Measurements from ENCODE around the gene OPA3. TPM values are rescaled to one million over a fixed set of nuclear protein-coding genes. Genes with fewer than 3 reads are reported as not detected.

OPA3 gene
- total RNA-seq, 1 donor from 2014 or later = 13.0 TPM

GRCh38 chr19:45506246-45506988 is 78.2 kb downstream of the OPA3 start:
- H3K27ac ChIP-seq = peak overlapping the region; percentile 82
- intact Hi-C loops (cut with DNase I) = no loop called here
- DNase-seq (peak; percentile 99), ATAC-seq (peak; percentile 88)
- no peaks in the 10 kb centered on the region for H3K9me3 ChIP-seq
- H3K4me3 ChIP-seq = peak overlapping the region; percentile 99
- no peaks in the 10 kb centered on the region for H3K36me3 ChIP-seq
- TF ChIP-seq CTCF (IDR thresholded peaks at IDR 0.05) = peak; percentile 46
- H3K27me3 ChIP-seq = no peaks in the 10 kb centered on the region
- H3K4me1 ChIP-seq = peaks cover 18% of the 10 kb centered on the region

GRCh38 chr19:45505996-45506245 is 78.7 kb downstream of the OPA3 start:
- H3K4me3 ChIP-seq = peak overlapping the region; percentile 99
- no peak for TF ChIP-seq CTCF (IDR thresholded peaks at IDR 0.05)

GRCh38 chr19:45505151-45505995 is 79.2 kb downstream of the OPA3 start:
- Histone ChIP-seq H3K27ac (peak overlapping the region; percentile 82), H3K4me1 (peaks cover 9% of the 10 kb centered on the region), H3K36me3 (no peaks in the 10 kb centered on the region), H3K9me3 (no peaks in the 10 kb centered on the region), H3K27me3 (no peaks in the 10 kb centered on the region), H3K4me3 (no peak overlapping the region)
- intact Hi-C loops (cut with DNase I) = no loop called here
- no peak for TF ChIP-seq CTCF (IDR thresholded peaks at IDR 0.05)
- DNase-seq (no peak), ATAC-seq (no peak)

More at GRCh38 chr19:45505996-45506245, 78.7 kb downstream of the OPA3 start:
- H3K36me3 ChIP-seq = no peaks in the 10 kb centered on the region
- no peaks in the 10 kb centered on the region for H3K27me3 ChIP-seq
- intact Hi-C loops (cut with DNase I) = no loop called here
- DNase-seq (no peak), ATAC-seq (no peak)
- peaks cover 13% of the 10 kb centered on the region for H3K4me1 ChIP-seq
- H3K27ac ChIP-seq = peak overlapping the region; percentile 82
- no peaks in the 10 kb centered on the region for H3K9me3 ChIP-seq

GRCh38 chr19:45503909-45504308 is 80.7 kb downstream of the OPA3 start:
- DNase-seq (no peak), ATAC-seq (no peak)
- H3K4me1 ChIP-seq = peaks cover 6% of the 10 kb centered on the region
- intact Hi-C loops (cut with DNase I) = no loop called here
- H3K4me3 ChIP-seq = no peak overlapping the region
- H3K27me3 ChIP-seq = peaks cover 5% of the 10 kb centered on the region
- H3K27ac ChIP-seq = no peak overlapping the region
- H3K36me3 ChIP-seq = no peaks in the 10 kb centered on the region
- TF ChIP-seq CTCF (IDR thresholded peaks at IDR 0.05) = no peak
- no peaks in the 10 kb centered on the region for H3K9me3 ChIP-seq

GRCh38 chr19:45502111-45502510 is 82.5 kb downstream of the OPA3 start:
- DNase-seq = no peak
- Histone ChIP-seq H3K27me3 (peaks cover 5% of the 10 kb centered on the region), H3K4me3 (no peak overlapping the region), H3K4me1 (peaks cover 23% of the 10 kb centered on the region), H3K27ac (peak overlapping the region; percentile 0), H3K9me3 (no peaks in the 10 kb centered on the region), H3K36me3 (no peaks in the 10 kb centered on the region)
- intact Hi-C loops (cut with DNase I) = no loop called here
- no peak for TF ChIP-seq CTCF (IDR thresholded peaks at IDR 0.05)
- ATAC-seq = no peak

Data from upper lobe of right lung (tissue), 1 donor.